HG02884 (cell line): Measurements from ENCODE around the gene FANCC.

Experiments
- ATAC-seq: cut with Tn5 transposase; IDR thresholded peaks from one replicate; pipeline ENCODE4 v1.9.1; 2021; ENCODE audit warnings: mild to moderate bottlenecking, moderate library complexity; ENCODE audit not compliant: unreplicated experiment

The FANCC gene

DNA sequence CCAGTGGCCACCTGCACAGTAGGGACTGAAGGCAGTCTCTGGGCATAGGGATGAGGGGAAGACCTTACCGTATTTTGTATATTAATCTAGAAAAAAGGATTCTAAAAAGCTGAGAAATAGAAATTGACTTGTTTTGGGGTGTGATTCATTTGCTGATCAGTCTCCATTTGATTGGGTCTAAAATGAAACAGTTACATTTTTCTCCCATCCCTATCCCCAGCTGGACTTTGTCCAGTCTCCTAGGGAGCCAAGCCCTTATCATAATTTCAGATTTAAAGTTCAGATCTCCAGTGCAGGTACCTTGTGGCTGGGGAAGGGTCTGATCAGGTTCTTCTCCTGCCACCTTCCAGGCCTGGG lies 240.8 kb downstream of the FANCC start:
- no peak for ATAC-seq

DNA sequence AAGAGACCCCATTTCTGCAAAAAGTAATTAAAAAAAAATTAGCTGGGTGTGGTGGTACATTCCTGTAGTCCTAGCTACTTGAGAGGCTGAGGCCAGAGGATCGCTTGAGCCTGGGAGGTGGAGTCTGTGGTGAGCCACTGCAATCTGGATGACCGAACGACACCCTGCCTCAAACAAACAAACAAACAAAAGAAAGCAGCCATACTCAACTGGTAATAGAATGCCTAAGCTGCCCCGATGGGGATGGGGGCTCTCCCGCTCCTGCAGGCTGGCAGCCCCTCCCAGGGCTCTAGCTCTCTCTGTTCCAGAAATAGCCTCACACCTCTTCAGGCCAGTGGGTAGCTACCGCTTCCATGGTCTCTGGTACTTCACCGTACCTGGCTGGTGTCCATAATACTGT lies 241.8 kb downstream of the FANCC start:
- no peak for ATAC-seq

DNA sequence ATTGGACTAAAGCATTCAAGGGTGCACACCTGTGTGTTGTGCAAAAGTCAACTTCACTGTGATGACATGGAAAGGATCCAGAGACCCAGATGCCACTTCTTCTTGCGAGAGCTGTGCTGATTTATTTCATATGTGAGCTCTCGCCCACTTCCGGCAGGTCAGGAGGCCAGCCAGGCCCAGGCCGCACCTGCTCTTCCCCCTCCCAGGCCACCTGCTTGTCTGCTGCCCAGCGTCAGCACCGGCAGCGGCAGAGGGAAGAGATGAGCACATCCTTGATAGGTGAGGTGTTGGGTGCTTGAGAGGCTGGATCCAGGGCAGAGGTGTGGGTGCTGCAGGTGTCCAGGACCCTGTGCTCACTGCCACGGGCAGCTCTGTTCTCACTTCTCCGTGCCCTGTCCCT lies 242.9 kb downstream of the FANCC start:
- ATAC-seq = no peak

DNA sequence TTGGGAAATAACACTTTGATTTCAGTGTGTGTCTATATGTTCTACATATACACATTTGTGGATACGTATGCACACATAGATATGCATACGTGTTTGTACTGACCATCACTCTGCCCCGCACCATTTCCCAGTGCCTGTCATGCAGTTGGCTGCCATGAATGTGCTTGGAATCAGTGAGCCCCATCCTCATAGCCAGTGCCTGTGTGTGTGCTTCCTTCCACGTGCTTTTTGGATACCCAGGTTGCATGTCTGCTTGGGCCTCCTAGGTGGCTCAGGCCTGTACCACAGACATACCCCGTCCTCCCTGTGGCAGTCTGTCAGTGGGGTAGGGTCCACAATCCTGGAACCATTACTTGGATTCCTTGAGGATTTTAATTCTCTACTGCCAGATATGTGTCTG lies 243.6 kb downstream of the FANCC start:
- no peak for ATAC-seq

GRCh38 chr9:95073042-95073607 lies 244.4 kb downstream of the FANCC start:
- ATAC-seq = no peak

DNA sequence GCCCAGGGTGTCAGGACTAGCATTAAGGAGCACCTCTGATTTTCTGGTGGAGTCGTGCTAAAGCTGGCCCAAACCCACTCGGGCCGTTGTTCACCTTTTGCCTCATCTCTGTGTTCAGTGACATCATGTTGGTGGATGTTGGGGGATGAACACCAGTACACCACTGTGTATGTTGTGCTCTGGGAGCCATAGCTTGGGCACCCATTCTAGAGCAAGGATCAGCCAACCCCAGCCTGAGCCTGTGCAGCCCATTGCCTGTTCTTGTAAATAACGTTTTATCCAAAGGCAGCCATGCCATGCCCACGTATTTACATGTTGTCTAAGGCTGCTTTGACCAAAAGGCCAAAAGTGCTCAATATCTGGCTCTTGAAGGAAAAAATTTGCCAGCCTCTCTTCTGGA lies 245.6 kb downstream of the FANCC start:
- no peak for ATAC-seq

DNA sequence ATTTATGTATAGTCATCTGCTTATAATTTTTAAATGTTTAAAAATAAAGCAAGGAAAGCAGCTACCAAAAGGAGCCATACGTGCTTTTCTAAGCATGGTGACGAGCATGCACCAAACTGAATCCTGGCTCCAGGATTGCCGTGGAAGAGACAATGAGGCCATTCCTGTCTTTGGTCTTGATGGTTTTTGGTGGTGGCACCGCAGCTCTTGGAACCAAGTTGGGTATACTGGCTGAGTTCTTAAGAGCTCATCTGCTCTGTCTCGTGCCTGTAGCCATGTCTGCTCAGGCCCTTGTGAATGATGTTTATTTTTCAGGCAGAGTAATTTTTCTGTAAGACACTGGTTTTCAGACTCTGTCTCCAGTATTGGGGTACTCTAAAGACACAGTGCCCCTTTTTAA lies 246.1 kb downstream of the FANCC start:
- ATAC-seq = no peak

GRCh38 chr9:95070549-95071021 lies 246.9 kb downstream of the FANCC start:
- ATAC-seq = no peak

GRCh38 chr9:95067897-95068296 lies 249.6 kb downstream of the FANCC start:
- no peak for ATAC-seq

DNA sequence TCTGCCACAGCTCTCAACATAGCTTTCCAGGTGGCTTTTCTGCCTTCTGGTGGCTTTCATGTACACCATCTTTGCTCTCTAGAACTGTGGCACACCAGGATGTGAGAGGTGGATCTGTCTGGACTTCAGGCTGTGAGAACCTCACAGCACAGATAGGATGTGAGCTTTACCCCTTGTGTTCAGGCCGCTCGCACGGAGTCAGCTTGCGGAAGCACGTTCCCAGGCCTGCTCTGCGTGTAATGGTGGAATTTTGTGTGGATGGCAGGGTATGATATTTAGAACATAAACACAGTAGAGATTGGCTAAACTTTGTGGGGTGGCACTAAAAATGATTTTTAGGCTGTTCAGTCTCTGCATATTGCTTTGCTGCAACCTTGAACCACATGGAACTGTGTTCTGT lies 250.5 kb downstream of the FANCC start:
- ATAC-seq = no peak

DNA sequence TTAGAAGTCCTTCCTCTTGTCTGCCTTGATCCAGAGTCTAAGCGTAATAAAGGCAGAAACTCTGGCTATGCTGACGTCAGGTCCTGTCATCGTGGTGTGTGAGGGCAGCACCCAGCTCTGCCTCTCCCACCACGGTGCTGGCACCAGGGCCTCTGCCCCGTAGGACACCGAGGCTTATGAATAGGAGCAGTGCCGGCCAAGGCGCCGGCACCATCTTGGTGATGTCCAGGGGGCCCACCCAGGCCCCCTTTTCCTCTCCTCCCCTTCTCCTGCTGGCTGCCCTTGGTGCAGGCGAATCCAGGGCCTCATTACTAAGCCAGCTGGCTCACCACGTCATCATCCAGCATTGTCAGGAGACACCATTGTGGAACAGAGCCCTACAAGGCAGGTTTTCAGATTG lies 252.3 kb downstream of the FANCC start:
- no peak for ATAC-seq

DNA sequence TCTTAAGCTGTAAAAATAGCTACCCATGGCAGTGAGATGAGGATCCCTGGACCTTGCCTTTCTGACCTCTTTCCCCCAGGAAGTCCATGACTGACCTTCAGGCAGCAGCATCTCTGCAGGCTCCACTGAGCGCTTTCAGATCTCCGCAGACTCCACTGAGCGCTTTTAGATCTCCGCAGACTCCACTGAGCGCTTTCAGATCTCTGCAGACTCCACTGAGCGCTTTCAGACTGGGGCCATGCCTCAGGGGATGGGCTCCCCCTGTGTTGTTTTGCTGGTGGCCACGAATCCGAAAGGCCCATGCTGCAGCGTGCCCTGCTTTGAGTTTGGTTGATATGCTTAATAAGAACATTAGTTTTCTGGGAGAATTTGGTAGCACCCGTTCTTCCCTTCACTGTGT lies 254.2 kb downstream of the FANCC start:
- ATAC-seq = no peak

GRCh38 chr9:95062596-95063065 lies 254.9 kb downstream of the FANCC start:
- ATAC-seq = no peak

- no peak for ATAC-seq
Observed at GRCh38 chr9:95061916-95062595, 255.5 kb downstream of the FANCC start.

DNA sequence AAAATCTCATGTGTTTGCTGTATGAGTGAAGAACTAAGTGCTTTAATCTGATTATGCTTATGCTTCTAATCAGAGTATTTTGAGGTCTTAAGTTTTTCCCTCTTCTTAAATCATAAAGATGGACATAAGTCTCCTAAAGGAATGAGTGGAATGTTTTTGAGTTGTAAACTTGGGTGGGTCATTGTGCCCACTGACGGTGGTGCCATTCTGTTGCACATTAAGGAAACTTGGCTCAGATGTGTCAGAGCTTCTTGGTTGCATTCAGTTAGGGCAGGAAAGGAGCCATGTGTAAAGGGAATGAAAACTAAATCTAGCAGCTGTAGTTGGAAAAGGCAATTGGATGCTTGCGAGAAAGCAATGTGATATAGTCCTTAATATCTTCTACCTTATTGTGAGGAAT lies 256.6 kb downstream of the FANCC start:
- ATAC-seq = no peak

GRCh38 chr9:95060234-95060633 lies 257.3 kb downstream of the FANCC start:
- ATAC-seq = no peak

- no peak for ATAC-seq
Observed at GRCh38 chr9:95058795-95059386, 258.6 kb downstream of the FANCC start.

- no peak for ATAC-seq
Observed at GRCh38 chr9:95058121-95058785, 259.3 kb downstream of the FANCC start.

DNA sequence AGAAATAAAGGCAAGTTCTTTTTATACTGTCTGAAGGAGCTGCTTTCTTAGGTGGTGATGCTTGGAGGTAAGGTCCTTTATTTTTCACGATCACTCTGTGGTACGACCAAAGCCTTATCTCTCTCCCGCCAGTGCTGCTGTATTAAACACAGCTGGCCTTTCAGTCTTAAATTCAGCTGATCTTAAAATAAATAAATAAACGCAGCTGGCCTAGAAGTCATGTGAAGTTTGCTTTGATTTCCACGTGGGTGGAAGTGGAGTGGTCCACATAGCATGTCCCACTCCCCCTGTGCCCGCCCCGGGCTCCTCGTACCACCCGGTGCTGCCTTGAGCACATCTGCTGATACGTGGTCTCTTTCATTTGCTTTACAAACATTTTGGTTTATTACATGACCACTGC lies 260.4 kb downstream of the FANCC start:
- ATAC-seq = no peak

GRCh38 chr9:95055851-95056551 lies 261.5 kb downstream of the FANCC start:
- ATAC-seq = no peak

DNA sequence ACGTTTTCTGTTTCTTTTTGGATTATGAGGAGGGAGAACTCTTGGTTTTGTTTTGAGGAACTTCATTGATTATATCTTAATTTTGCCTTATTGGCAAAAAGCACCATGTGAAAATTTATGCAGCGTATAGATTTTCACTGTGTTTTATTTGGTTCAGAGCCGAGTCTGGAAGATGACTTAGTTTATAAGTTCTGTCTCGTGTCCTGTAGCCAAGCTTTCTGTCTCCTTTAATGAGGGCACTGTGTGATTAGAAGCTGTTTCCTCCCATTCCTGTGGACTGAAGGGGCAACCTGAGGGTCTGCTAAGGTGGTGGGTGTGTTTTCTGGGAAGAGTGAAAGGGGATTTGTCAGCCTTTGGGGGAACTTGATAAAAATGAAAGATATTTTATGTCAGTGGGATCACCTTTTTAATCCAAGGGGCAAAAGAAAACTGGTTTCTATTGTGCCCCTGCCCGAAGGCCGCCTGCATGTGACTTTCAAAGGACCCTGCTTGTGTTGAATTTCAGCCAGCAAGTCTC lies 262.1 kb downstream of the FANCC start:
- ATAC-seq = no peak
